Activated CD4-positive, alpha-beta memory T cell treated with anti-CD3 and anti-CD28 coated beads, Interleukin-2, amount 10 ng/mL, durations not matched to agents 7 days and 5 days (primary cell): ENCODE data around the gene SPACA9. TPM values are rescaled to one million over a fixed set of nuclear protein-coding genes. Genes with fewer than 3 reads are reported as not detected.

Source experiments
- CTCF ChIA-PET: fragments of 350-600 bp; sonication (Branson Sonifier 250); formaldehyde crosslinking; loops from one replicate; lab custom pipeline; 2021; ENCODE audit warnings: antibody characterized with exemption, inconsistent platforms; lab: Charles Lee
- POLR2A ChIA-PET: fragments of 350-600 bp; sonication (Branson Sonifier 250); formaldehyde crosslinking; loops from one replicate; lab custom pipeline; 2021; ENCODE audit warnings: antibody characterized with exemption; lab: Charles Lee
- DNase-seq: peaks from one replicate; pipeline ENCODE4 v3.0.0-alpha.2; 2020
- H3K27ac Mint-ChIP-seq: one replicate; pipeline ENCODE4 v1.8.0; 2021; ENCODE audit warnings: mild to moderate bottlenecking, mixed read lengths
- H3K27me3 Mint-ChIP-seq: one replicate; pipeline ENCODE4 v1.8.0; 2021; ENCODE audit warnings: mixed read lengths
- H3K36me3 Mint-ChIP-seq: one replicate; pipeline ENCODE4 v1.8.0; 2021; ENCODE audit warnings: low read depth, mixed read lengths
- H3K4me1 Mint-ChIP-seq: one replicate; pipeline ENCODE4 v1.8.0; 2021; ENCODE audit warnings: mixed read lengths
- H3K4me3 Mint-ChIP-seq: one replicate; pipeline ENCODE4 v1.8.0; 2021; ENCODE audit warnings: mild to moderate bottlenecking, mixed read lengths
- H3K9me3 Mint-ChIP-seq: one replicate; pipeline ENCODE4 v1.8.0; 2021; ENCODE audit warnings: mixed read lengths
- total RNA-seq, 2 experiments: library from RNA; stranded (reverse); gene quantifications; one replicate each; pipeline ENCODE4 v1.2.3, GENCODE V29; 2021

The SPACA9 gene
- total RNA-seq, 2 experiments from 2014 or later = 3.2 to 3.6 TPM

DNA sequence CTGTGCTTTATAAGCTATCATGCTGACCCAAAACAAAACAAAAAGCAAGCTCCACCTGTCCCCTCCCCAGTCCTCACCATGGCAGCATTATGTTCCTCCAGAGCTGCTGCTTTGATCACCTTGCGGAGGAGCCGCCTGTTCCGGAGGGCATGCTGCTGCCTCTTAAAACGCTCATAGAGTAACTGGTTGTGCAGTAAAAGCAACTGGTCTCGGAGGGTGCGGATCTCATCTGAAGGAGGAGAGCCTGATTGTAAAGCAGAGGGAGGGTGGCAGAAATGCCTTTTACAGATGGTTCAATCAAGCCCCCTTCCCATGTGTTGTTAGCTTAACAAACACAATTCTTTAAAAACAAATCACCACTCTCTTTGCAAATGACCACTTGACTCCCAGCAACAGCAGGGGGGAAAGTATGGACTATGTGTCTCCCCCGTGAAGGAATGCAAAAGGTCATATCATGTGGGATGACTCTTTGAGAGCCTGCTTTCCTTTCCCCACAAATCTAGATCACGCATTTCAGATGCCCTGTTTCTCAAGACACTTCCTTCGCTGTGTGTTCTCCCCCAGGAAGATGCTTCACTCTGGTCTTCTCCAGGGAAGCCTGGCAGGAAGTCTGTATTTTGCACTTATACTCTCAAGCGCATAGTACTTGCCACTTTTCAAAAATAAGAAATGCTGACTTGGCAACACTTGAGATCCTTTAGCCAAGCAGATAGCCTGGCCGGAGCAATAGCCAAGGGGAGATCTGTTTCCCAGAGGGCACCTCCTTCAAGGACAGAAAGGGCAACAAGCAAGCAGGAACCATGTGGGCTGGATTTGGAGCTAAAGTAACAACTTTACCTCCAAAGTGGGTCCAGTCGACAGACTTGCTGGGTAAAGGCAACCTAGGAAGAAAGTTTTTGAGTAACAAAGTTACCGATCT lies 25.1 kb downstream of the SPACA9 start:
- DNase-seq = no peak
- peaks cover 17% of the 10 kb centered on the region for H3K4me1 Mint-ChIP-seq
- H3K27me3 Mint-ChIP-seq = no peaks in the 10 kb centered on the region
- H3K36me3 Mint-ChIP-seq = peaks cover 33% of the 10 kb centered on the region
- H3K4me3 Mint-ChIP-seq = no peak overlapping the region
- no peaks in the 10 kb centered on the region for H3K9me3 Mint-ChIP-seq
- CTCF ChIA-PET = interaction anchor here (1.1 to 1.3 kb wide), 2 partner anchors 22 to 55 kb away, joined by 3 read pairs; no protein-coding TSS in a partner anchor
- no peak overlapping the region for H3K27ac Mint-ChIP-seq
- POLR2A ChIA-PET = interaction anchor here (1.3 kb wide), 1 partner anchor 24 kb away, joined by 3 read pairs; no protein-coding TSS in a partner anchor

DNA sequence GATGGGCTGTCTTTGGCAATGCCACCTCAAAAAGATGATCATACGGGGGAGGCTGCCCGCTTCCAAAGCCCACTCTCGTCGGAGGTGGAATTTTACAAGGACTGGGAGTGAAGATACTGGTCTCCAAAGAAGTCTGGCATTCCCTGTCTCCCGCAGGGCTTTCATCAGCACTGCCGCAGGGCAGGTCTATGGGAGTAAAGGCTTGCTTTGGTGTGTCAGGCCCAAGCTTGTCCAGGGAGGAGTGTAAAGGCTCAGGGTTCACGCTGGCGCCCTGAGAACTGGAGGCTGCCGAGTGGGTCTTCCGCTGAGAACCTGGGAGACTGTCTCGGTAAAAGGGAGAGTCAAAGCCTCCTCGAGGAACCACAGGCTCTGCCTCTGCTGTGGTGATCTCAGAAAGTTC lies 27.0 kb downstream of the SPACA9 start:
- Mint-ChIP-seq H3K27ac (no peak overlapping the region), H3K4me3 (no peak overlapping the region), H3K27me3 (no peaks in the 10 kb centered on the region), H3K9me3 (no peaks in the 10 kb centered on the region), H3K4me1 (peaks cover 23% of the 10 kb centered on the region), H3K36me3 (peaks cover 39% of the 10 kb centered on the region)
- no peak for DNase-seq
- ChIA-PET POLR2A (no interaction called here), CTCF (no interaction called here)

DNA sequence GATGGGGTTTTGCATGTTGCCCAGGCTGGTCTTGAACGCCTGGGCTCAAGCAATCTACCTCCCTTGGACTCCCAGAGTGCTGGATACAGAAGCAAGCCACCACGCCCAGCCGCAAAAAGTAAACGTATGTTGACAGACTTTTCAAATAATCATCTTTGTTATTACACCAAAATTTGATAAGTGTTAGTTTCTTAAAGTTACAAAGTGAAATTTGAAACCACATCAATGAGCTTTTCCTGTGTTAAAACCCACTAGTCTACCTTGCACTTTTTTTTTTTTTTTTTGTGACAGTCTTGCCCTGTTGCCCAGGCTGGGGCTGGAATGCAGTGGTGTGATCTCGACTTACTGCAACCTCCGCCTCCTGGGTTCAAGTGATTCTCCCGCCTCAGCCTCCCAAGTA lies 29.9 kb downstream of the SPACA9 start:
- no peaks in the 10 kb centered on the region for H3K9me3 Mint-ChIP-seq
- POLR2A ChIA-PET = interaction anchor here (0.6 kb wide), 1 partner anchor 35 kb away, joined by 3 read pairs; the partner anchor contains the start of gene TSC1
- no peak for DNase-seq
- peaks cover 28% of the 10 kb centered on the region for H3K36me3 Mint-ChIP-seq
- H3K4me1 Mint-ChIP-seq = peaks cover 16% of the 10 kb centered on the region
- no peak overlapping the region for H3K4me3 Mint-ChIP-seq
- no peak overlapping the region for H3K27ac Mint-ChIP-seq
- H3K27me3 Mint-ChIP-seq = no peaks in the 10 kb centered on the region
- CTCF ChIA-PET = interaction anchor here (1.6 kb wide), 1 partner anchor 11 kb away, joined by 4 read pairs; no protein-coding TSS in a partner anchor

DNA sequence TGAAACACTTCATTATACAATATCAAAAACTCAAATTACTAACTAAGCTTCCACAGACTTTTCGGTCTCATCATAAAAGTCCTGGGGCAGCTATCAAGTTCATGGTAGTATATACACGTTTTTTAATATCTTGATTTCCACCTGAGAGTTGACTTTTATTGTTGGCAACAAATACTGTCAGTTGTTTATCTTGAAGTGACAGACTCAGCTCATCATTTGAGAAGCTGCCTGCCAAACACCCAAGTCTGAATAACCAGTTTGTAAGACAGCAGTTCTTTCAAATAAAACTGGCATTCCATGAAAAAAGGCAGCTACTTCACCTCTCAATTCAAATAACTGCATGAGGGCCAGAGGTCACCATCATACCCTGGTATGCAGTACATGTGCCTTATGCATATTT lies 30.6 kb downstream of the SPACA9 start:
- ChIA-PET POLR2A (interaction anchor here (0.6 kb wide), 1 partner anchor 35 kb away, joined by 3 read pairs; the partner anchor contains the start of gene TSC1), CTCF (interaction anchor here (1.6 kb wide), 1 partner anchor 11 kb away, joined by 4 read pairs; no protein-coding TSS in a partner anchor)
- H3K4me3 Mint-ChIP-seq = no peak overlapping the region
- DNase-seq = no peak
- H3K36me3 Mint-ChIP-seq = peaks cover 23% of the 10 kb centered on the region
- H3K27me3 Mint-ChIP-seq = no peaks in the 10 kb centered on the region
- H3K9me3 Mint-ChIP-seq = no peaks in the 10 kb centered on the region
- H3K4me1 Mint-ChIP-seq = peaks cover 16% of the 10 kb centered on the region
- H3K27ac Mint-ChIP-seq = no peak overlapping the region

DNA sequence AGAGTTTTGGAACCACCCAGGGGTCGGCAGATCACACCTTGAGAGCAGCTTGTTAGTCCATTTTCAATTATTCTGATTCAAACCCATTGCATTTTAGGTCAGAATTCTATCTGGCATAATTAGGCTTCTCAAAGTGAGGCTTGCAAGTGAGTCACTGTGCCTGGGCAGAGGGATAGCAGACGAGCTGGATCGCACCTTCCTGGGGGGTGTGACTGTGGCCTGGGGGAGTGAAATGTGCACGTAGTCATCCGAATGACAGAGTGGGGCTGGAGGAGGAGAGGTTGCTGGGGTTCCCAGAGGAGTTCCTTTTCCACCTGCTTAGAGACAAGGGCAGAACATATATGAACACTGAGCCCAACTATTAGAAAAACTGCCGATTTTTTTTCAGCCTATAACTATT lies 31.7 kb downstream of the SPACA9 start:
- Mint-ChIP-seq H3K4me3 (no peak overlapping the region), H3K9me3 (no peaks in the 10 kb centered on the region), H3K36me3 (peaks cover 23% of the 10 kb centered on the region), H3K27ac (no peak overlapping the region), H3K4me1 (peaks cover 16% of the 10 kb centered on the region), H3K27me3 (no peaks in the 10 kb centered on the region)
- CTCF ChIA-PET = interaction anchor here (1.2 kb wide), 1 partner anchor 8 kb away, joined by 5 read pairs; no protein-coding TSS in a partner anchor
- POLR2A ChIA-PET = interaction anchor here (0.9 kb wide), 1 partner anchor 119 kb away, joined by 3 read pairs; no protein-coding TSS in a partner anchor
- DNase-seq = no peak

DNA sequence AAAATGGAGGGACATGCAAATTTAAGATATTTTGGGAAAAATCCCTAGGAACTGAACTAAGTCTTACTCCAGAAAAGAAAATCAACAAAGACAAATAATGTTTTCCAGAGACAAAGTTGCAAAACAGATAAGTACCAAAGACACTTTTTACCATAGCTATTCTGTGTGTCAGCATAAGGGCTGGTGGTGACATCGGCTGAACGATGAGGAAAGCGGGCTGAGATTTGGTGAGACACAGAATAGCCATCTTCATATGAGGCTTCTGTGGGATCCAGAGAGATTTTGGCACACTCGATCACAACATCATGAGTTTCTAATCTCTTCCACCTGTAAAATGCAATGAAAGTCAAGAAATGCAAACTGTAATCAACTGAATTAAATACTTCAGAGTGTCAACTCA lies 33.4 kb downstream of the SPACA9 start:
- no peaks in the 10 kb centered on the region for H3K27me3 Mint-ChIP-seq
- H3K4me3 Mint-ChIP-seq = no peak overlapping the region
- H3K36me3 Mint-ChIP-seq = peaks cover 22% of the 10 kb centered on the region
- ChIA-PET CTCF (interaction anchor here (1.3 kb wide), 1 partner anchor 64 kb away, joined by 4 read pairs; no protein-coding TSS in a partner anchor), POLR2A (no interaction called here)
- H3K4me1 Mint-ChIP-seq = peaks cover 15% of the 10 kb centered on the region
- no peak overlapping the region for H3K27ac Mint-ChIP-seq
- DNase-seq = no peak
- H3K9me3 Mint-ChIP-seq = no peaks in the 10 kb centered on the region

DNA sequence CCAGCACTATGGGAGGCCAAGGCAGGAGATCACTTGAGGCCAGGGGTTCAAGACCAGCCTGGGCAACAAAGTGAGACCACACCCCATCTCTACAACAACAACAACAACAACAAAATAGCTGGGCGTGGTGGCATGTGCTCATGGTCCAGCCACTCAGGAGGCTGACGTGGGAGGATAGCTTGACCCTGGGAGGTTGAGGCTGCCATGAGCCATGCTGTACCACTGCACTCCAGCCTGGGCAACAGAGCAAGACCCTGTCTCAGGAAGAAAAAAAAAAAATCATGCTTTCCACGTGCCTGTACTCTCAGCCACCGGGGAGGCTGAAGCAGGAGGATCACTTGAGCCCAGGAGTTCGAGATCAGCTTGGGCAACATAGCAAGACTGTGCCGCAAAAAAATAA lies 36.2 kb downstream of the SPACA9 start:
- CTCF ChIA-PET = no interaction called here

DNA sequence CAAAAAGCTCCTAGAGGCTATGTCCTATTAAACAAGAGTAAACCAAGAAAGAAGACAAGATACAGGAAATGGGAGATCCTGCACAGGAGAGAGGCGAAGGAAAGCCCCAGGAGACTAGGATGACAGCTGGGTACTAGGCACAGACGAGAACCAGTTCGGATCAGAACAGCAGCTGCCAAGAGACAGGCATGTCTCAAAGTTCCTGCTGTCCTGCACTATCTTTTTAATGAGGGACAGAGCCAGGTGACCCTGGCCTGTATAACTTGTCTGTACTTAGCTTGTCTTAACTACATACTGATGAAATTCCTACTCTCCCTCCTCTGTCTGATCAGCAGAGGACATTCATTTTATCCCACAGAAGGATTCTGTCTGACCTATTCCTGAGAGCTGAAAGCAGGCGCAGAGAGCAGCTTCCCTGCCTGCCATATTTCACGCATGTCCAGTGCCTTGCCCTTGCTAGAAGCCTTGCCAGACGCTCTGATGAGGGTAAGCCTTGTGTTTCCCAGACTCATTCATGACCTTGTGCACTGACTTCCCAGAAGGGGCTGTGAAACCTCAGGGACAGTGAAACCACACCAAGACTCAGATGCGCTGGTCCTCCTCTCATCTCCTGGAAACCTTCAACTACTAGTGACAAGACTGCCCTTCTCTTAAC lies 41.0 kb downstream of the SPACA9 start:
- no peak for DNase-seq
- H3K9me3 Mint-ChIP-seq = no peaks in the 10 kb centered on the region
- H3K4me1 Mint-ChIP-seq = no peaks in the 10 kb centered on the region
- ChIA-PET POLR2A (interaction anchor here (1.0 kb wide), 1 partner anchor 286 kb away, joined by 3 read pairs; no protein-coding TSS in a partner anchor), CTCF (interaction anchor here (1.7 to 1.8 kb wide), 2 partner anchors 11 to 18 kb away, joined by 4 to 8 read pairs; no protein-coding TSS in a partner anchor)
- no peak overlapping the region for H3K27ac Mint-ChIP-seq
- H3K4me3 Mint-ChIP-seq = no peak overlapping the region
- peaks cover 40% of the 10 kb centered on the region for H3K36me3 Mint-ChIP-seq
- no peaks in the 10 kb centered on the region for H3K27me3 Mint-ChIP-seq

More for the DNA sequence above, 36.2 kb downstream of the SPACA9 start:
- no peaks in the 10 kb centered on the region for H3K4me1 Mint-ChIP-seq
- no peaks in the 10 kb centered on the region for H3K27me3 Mint-ChIP-seq
- H3K27ac Mint-ChIP-seq = no peak overlapping the region
- DNase-seq = no peak
- POLR2A ChIA-PET = no interaction called here
- peaks cover 27% of the 10 kb centered on the region for H3K36me3 Mint-ChIP-seq
- H3K4me3 Mint-ChIP-seq = no peak overlapping the region
- no peaks in the 10 kb centered on the region for H3K9me3 Mint-ChIP-seq

DNA sequence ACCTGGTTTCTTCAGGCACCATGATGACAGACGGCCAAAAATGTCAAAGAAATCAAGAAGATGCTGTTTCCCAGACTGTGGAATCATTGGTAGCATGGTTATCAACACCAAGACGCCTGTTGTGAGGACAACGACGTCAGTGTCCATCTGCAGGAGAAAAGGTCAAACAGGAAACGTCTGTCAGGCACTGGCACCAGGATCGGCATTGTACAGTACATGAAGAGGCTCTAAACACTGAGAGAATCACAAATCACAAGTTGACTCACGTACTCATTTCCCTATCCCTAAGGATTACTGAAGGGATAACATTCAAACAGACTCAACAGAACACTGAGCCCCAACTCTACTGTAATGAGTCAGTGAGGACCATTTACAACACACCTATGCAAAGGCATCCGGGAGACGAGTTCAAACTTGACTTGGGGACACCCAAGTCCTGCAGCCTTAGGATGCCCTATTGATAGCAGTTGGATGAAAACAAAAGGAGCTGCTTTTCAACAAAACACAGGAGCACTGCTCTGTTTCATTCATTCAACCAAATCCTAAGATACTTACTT lies 44.7 kb downstream of the SPACA9 start:
- peaks cover 55% of the 10 kb centered on the region for H3K36me3 Mint-ChIP-seq
- ChIA-PET POLR2A (no interaction called here), CTCF (interaction anchor here (1.0 to 1.5 kb wide), 2 partner anchors 21 to 98 kb away, joined by 3 to 4 read pairs; no protein-coding TSS in a partner anchor)
- H3K4me3 Mint-ChIP-seq = no peak overlapping the region
- H3K9me3 Mint-ChIP-seq = no peaks in the 10 kb centered on the region
- DNase-seq = no peak
- H3K27me3 Mint-ChIP-seq = no peaks in the 10 kb centered on the region
- no peaks in the 10 kb centered on the region for H3K4me1 Mint-ChIP-seq
- H3K27ac Mint-ChIP-seq = no peak overlapping the region

DNA sequence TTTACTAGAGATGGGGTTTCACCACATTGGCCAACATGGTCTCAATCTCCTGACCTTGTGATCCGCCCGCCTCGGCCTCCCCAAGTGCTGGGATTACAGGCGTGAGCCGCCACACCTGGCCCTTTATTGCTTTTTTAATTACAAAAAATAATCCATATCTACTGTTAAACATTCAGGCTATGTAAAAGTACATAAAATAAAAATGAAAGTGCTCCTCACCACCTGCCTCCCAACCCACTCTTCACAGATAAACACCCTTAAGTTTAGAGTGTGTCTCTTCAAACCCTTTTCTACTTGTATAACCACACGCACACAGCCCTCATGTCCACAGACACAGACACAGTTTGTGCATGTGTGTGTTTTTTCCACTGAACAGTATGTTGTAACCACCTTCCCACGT lies 49.0 kb downstream of the SPACA9 start:
- Mint-ChIP-seq H3K27me3 (no peaks in the 10 kb centered on the region), H3K27ac (no peak overlapping the region), H3K4me3 (no peak overlapping the region), H3K36me3 (peaks cover 42% of the 10 kb centered on the region), H3K9me3 (no peaks in the 10 kb centered on the region), H3K4me1 (no peaks in the 10 kb centered on the region)
- no peak for DNase-seq
- POLR2A ChIA-PET = no interaction called here
- CTCF ChIA-PET = no interaction called here

DNA sequence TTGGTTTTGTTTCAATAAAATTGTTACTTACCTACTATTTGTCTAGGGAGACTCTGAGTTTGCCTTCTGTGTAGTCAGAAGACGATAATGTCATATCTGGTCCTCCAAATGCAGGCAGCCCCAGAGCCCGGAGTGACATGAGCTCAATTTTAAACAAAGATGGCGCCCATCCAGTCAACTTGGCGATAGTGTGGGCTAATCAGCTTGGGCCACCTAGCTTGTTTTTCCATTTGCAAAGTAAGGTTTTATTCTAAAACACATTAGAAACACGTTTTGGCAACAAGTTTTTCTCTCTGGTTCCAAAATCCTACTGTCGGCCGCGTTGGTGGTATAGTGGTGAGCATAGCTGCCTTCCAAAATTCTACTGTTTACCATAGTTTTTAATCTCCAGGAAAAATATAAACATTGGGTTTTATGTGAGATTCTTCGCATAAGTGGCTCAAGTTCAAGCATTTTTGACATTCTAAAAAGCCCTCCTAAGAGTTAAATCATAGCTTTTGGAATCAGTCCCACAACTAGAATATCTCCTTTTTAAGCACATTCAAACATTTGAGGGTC lies 52.6 kb downstream of the SPACA9 start:
- Mint-ChIP-seq H3K36me3 (peaks cover 26% of the 10 kb centered on the region), H3K4me3 (no peak overlapping the region), H3K4me1 (no peaks in the 10 kb centered on the region), H3K9me3 (no peaks in the 10 kb centered on the region), H3K27me3 (no peaks in the 10 kb centered on the region), H3K27ac (no peak overlapping the region)
- no peak for DNase-seq
- ChIA-PET POLR2A (interaction anchor here (1.5 kb wide), 1 partner anchor 14 kb away, joined by 3 read pairs; no protein-coding TSS in a partner anchor), CTCF (interaction anchor here (1.5 kb wide), 1 partner anchor 69 kb away, joined by 3 read pairs; no protein-coding TSS in a partner anchor)

DNA sequence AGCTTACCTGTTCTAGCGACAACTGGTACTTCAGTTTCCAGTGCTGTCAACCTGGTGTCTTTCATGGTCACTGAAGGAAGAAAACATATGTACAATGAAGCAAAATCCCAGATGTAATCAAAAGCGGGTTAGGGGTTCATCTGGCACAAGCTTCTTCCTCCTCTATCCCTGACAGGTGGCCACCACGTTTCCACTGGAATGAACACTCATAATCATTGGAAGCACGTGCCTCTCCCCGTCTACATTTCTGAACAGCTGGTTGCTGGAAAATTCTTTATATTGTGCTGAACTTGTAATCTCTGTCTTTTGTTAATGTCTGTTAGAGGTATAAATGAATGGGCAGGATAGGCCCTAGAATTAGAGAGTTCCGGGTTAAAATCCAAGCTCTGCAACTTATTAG lies 56.3 kb downstream of the SPACA9 start:
- Mint-ChIP-seq H3K4me1 (no peaks in the 10 kb centered on the region), H3K4me3 (no peak overlapping the region), H3K27ac (no peak overlapping the region), H3K27me3 (no peaks in the 10 kb centered on the region), H3K36me3 (peaks cover 12% of the 10 kb centered on the region), H3K9me3 (no peaks in the 10 kb centered on the region)
- no peak for DNase-seq
- ChIA-PET POLR2A (interaction anchor here (1.1 to 2.8 kb wide), 2 partner anchors 8 to 10 kb away, joined by 4 to 18 read pairs; partner anchors contain the start of gene TSC1), CTCF (interaction anchor here (0.8 to 1.8 kb wide), 2 partner anchors 8 to 37 kb away, joined by 4 read pairs; no protein-coding TSS in a partner anchor)
